SK-N-SH (cell line): ENCODE results near the gene MFSD6L. TPM values are rescaled to one million over a fixed set of nuclear protein-coding genes. Genes with fewer than 3 reads are reported as not detected.

Experiments used
- CTCF ChIA-PET: fragments of 300-600, 350-600 bp; formaldehyde crosslinking; extraction: SDS; loops from one replicate; lab custom pipeline; 2021; lab: Yijun Ruan, JAX
- POLR2A ChIA-PET: fragments of 350-600 bp; sonication (Branson Sonifier 250); formaldehyde crosslinking; extraction: SDS; loops from one replicate; lab custom pipeline; 2020; ENCODE audit warnings: antibody characterized with exemption, inconsistent platforms; lab: Yijun Ruan, JAX
- DNase-seq: peaks from one replicate; pipeline ENCODE4 v3.0.0; 2012
- H2AFZ ChIP-seq: fragments of 200-600 bp; sonication (generic); 2 replicates; pipeline ENCODE4 v1.8.1; 2016; ENCODE audit warnings: antibody characterized with exemption, mild to moderate bottlenecking, low read depth
- H3F3A ChIP-seq: fragments of 200-600 bp; sonication (generic); replicated peaks from 2 replicates; pipeline ENCODE3; 2016; ENCODE audit warnings: antibody characterized with exemption, mild to moderate bottlenecking; ENCODE audit not compliant: insufficient read depth
- H3K27ac ChIP-seq, 2 experiments: fragments of 200-500 bp in 1 of 2; fragments of 200-600 bp in 1 of 2; sonication (Bioruptor generic) in 1 of 2; sonication (generic), shearing (Covaris generic) in 1 of 2; 2 replicates each; pipeline versions ENCODE4 v1.5.1 to v1.6.1; 2014 to 2016; ENCODE audit warnings: low read depth in 2 of 2, inconsistent platforms in 1 of 2, low read length in 1 of 2, mild to moderate bottlenecking in 1 of 2, mixed read lengths in 1 of 2
- H3K27me3 ChIP-seq: fragments of 200-600 bp; sonication (generic), shearing (Covaris generic); 2 replicates; pipeline ENCODE4 v1.6.1; 2016; ENCODE audit warnings: mixed run types; ENCODE audit not compliant: insufficient read depth
- H3K36me3 ChIP-seq, 2 experiments: fragments of 200-500 bp in 1 of 2; fragments of 200-600 bp in 1 of 2; sonication (Bioruptor generic) in 1 of 2; sonication (generic) in 1 of 2; replicated peaks in 1 of 2; 2 replicates each; pipeline versions ENCODE3 to v1.5.1; 2014 to 2016; ENCODE audit warnings: low read length in 1 of 2, mild to moderate bottlenecking in 1 of 2; ENCODE audit not compliant: insufficient read depth in 2 of 2, control insufficient read depth in 1 of 2
- H3K4me1 ChIP-seq, 2 experiments: fragments of 200-500 bp in 1 of 2; fragments of 200-600 bp in 1 of 2; sonication (Bioruptor generic) in 1 of 2; sonication (generic), shearing (Covaris generic) in 1 of 2; 2 replicates each; pipeline versions ENCODE4 v1.5.1 to v1.6.1; 2014 to 2016; ENCODE audit warnings: low read depth in 1 of 2, low read length in 1 of 2, mixed run types in 1 of 2; ENCODE audit not compliant: insufficient read depth in 2 of 2, control insufficient read depth in 1 of 2
- H3K4me2 ChIP-seq: fragments of 200-600 bp; sonication (generic), shearing (Covaris generic); 2 replicates; pipeline ENCODE4 v1.6.1; 2017; ENCODE audit warnings: mixed run types
- H3K4me3 ChIP-seq, 2 experiments: fragments of 200-500 bp in 1 of 2; fragments of 200-600 bp in 1 of 2; sonication (Bioruptor generic) in 1 of 2; sonication (generic), shearing (Covaris generic) in 1 of 2; 2 replicates each; pipeline versions ENCODE4 v1.5.1 to v1.8.1; 2014 to 2016; ENCODE audit warnings: low read depth in 2 of 2, inconsistent platforms in 1 of 2, low read length in 1 of 2, mild to moderate bottlenecking in 1 of 2, mixed read lengths in 1 of 2, moderate library complexity in 1 of 2
- H3K79me2 ChIP-seq: fragments of 200-600 bp; sonication (generic); 2 replicates; pipeline ENCODE4 v1.8.1; 2017; ENCODE audit warnings: mild to moderate bottlenecking; ENCODE audit not compliant: insufficient read depth
- H3K9ac ChIP-seq: fragments of 200-600 bp; sonication (generic); 2 replicates; pipeline ENCODE4 v1.6.1; 2017; ENCODE audit warnings: mixed run types
- H3K9me2 ChIP-seq: fragments of 200-600 bp; sonication (generic); 2 replicates; pipeline ENCODE4 v1.6.1; 2017; ENCODE audit warnings: mixed run types
- H3K9me3 ChIP-seq: fragments of 200-600 bp; sonication (generic); 2 replicates; pipeline ENCODE4 v1.6.1; 2017; ENCODE audit warnings: mixed run types, mild to moderate bottlenecking, moderate library complexity
- H4K20me1 ChIP-seq: fragments of 200-600 bp; sonication (generic); 2 replicates; pipeline ENCODE4 v1.6.1; 2017; ENCODE audit warnings: mild to moderate bottlenecking, mixed run types; ENCODE audit not compliant: insufficient read depth
- EP300 ChIP-seq, 2 experiments: IDR thresholded peaks; 2 replicates each; pipeline versions ENCODE4 v1.4.0 to v1.6.1; 2012; ENCODE audit warnings: borderline replicate concordance in 1 of 2, low read depth in 1 of 2, low read length in 1 of 2
- EZH2phosphoT487 ChIP-seq: fragments of 200-600 bp; sonication (generic); IDR thresholded peaks from 2 replicates; pipeline ENCODE4 v1.6.1; 2017; ENCODE audit warnings: low read depth, mixed run types, mild to moderate bottlenecking, antibody characterized with exemption, moderate library complexity, borderline replicate concordance
- FOSL2 ChIP-seq: IDR thresholded peaks from 2 replicates; pipeline ENCODE4 v1.4.0; 2012; ENCODE audit warnings: low read depth, mild to moderate bottlenecking, moderate library complexity, borderline replicate concordance
- MXI1 ChIP-seq: IDR thresholded peaks from 2 replicates; pipeline ENCODE4 v1.6.1; 2012; ENCODE audit warnings: mild to moderate bottlenecking, low read depth, low read length, improper control_type of control experiment
- RXRA ChIP-seq: IDR thresholded peaks from 2 replicates; pipeline ENCODE4 v1.4.0; 2012; ENCODE audit warnings: low read depth, mild to moderate bottlenecking, borderline replicate concordance
- TCF12 ChIP-seq: IDR thresholded peaks from 2 replicates; pipeline ENCODE4 v1.4.0; 2012
- WGBS: methylation state at CpG from one replicate; pipeline ENCODE4 v1.1.6; 2017; ENCODE audit warnings: low lambda C conversion rate; 5-methylcytosine and 5-hydroxymethylcytosine counted together
- polyA plus RNA-seq, 3 experiments: library from polyadenylated mRNA; depleted of rRNA; stranded (reverse); fragments of >200 nt; gene quantifications; 2 replicates each; pipeline ENCODE4 v1.2.3, GENCODE V29; 2012
- TF ChIP-seq, protein P1 (sequence below): IDR thresholded peaks from 2 replicates; pipeline ENCODE4; 2012
- TF ChIP-seq, protein P2 (sequence below): IDR thresholded peaks from 2 replicates; pipeline ENCODE4 v1.6.1; 2012; ENCODE audit warnings: mild to moderate bottlenecking, low read depth, low read length, moderate library complexity
- TF ChIP-seq, protein P3 (sequence below): fragments of 150-350 bp; IDR thresholded peaks from 2 replicates; pipeline ENCODE4 v1.6.1; 2017; ENCODE audit warnings: antibody characterized with exemption, low read length, low read depth, borderline replicate concordance

MFSD6L gene
- polyA plus RNA-seq, 1 of the 3 experiments (the other 2 are of a cell fraction) = not detected

- H3K27me3 ChIP-seq = peaks cover 35% of the 10 kb centered on the region
Measured at GRCh38 chr17:8792646-8793045, 6.5 kb downstream of the MFSD6L start.

DNA sequence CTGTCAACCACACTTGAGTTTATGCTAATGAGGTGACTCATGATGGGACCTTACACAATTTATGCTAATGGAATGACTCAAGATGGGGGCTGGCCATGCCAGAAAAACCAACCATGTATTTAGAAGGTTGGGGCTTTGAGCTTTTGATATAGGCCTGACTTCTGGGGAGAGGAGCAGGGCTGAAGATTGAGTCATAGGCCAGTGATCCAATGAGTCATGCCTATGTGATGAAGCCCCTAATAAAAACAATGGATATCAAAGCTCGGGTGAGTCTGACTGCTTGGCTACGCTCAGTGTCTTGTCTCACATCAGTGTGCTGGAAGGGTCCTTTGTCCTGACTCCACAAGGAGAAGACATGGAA lies 7.3 kb downstream of the MFSD6L start:
- WGBS = 25% methylated on average over 2 of the region's 2 CpGs
- H3K27me3 ChIP-seq = peaks cover 27% of the 10 kb centered on the region; the same call in 1 of the 2 replicates
- no peak overlapping the region for H3K4me3 ChIP-seq
- CTCF ChIA-PET = no interaction called here
- no peak overlapping the region for H3K9ac ChIP-seq
- no peak overlapping the region for H3K4me2 ChIP-seq
- no peaks in the 10 kb centered on the region for H3K79me2 ChIP-seq
- no peaks in the 10 kb centered on the region for H3K9me2 ChIP-seq
- H2AFZ ChIP-seq = no peak overlapping the region
- TF ChIP-seq FOSL2 = peak; percentile 26; the same call in 1 of the 2 replicates
- TF ChIP-seq, protein P1, sequence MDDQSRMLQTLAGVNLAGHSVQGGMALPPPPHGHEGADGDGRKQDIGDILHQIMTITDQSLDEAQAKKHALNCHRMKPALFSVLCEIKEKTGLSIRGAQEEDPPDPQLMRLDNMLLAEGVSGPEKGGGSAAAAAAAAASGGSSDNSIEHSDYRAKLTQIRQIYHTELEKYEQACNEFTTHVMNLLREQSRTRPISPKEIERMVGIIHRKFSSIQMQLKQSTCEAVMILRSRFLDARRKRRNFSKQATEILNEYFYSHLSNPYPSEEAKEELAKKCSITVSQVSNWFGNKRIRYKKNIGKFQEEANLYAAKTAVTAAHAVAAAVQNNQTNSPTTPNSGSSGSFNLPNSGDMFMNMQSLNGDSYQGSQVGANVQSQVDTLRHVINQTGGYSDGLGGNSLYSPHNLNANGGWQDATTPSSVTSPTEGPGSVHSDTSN = no peak
- TF ChIP-seq, all 33 proteins: peak for 1
- no peaks in the 10 kb centered on the region for H4K20me1 ChIP-seq
- no peaks in the 10 kb centered on the region for H3F3A ChIP-seq
- no peak for DNase-seq
- no peaks in the 10 kb centered on the region for H3K9me3 ChIP-seq
- H3K27ac ChIP-seq = peak overlapping the region in 1 of 2 experiments; percentile 44; a peak in 1 of 4 replicates
- no peaks in the 10 kb centered on the region for H3K36me3 ChIP-seq
- no peaks in the 10 kb centered on the region for H3K4me1 ChIP-seq
- POLR2A ChIA-PET = no interaction called here

More at GRCh38 chr17:8792646-8793045, 6.5 kb downstream of the MFSD6L start:
- no peak overlapping the region for H2AFZ ChIP-seq
- CTCF ChIA-PET = no interaction called here
- 53% methylated on average over 6 of the region's 6 CpGs for WGBS
- no peaks in the 10 kb centered on the region for H3K4me1 ChIP-seq
- H3K4me2 ChIP-seq = no peak overlapping the region
- no peak for TF ChIP-seq TCF12
- no peak for TF ChIP-seq EZH2phosphoT487
- TF ChIP-seq, protein P2, sequence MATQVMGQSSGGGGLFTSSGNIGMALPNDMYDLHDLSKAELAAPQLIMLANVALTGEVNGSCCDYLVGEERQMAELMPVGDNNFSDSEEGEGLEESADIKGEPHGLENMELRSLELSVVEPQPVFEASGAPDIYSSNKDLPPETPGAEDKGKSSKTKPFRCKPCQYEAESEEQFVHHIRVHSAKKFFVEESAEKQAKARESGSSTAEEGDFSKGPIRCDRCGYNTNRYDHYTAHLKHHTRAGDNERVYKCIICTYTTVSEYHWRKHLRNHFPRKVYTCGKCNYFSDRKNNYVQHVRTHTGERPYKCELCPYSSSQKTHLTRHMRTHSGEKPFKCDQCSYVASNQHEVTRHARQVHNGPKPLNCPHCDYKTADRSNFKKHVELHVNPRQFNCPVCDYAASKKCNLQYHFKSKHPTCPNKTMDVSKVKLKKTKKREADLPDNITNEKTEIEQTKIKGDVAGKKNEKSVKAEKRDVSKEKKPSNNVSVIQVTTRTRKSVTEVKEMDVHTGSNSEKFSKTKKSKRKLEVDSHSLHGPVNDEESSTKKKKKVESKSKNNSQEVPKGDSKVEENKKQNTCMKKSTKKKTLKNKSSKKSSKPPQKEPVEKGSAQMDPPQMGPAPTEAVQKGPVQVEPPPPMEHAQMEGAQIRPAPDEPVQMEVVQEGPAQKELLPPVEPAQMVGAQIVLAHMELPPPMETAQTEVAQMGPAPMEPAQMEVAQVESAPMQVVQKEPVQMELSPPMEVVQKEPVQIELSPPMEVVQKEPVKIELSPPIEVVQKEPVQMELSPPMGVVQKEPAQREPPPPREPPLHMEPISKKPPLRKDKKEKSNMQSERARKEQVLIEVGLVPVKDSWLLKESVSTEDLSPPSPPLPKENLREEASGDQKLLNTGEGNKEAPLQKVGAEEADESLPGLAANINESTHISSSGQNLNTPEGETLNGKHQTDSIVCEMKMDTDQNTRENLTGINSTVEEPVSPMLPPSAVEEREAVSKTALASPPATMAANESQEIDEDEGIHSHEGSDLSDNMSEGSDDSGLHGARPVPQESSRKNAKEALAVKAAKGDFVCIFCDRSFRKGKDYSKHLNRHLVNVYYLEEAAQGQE = no peak
- no peak for TF ChIP-seq RXRA
- TF ChIP-seq MXI1 = no peak
- TF ChIP-seq, protein P3, sequence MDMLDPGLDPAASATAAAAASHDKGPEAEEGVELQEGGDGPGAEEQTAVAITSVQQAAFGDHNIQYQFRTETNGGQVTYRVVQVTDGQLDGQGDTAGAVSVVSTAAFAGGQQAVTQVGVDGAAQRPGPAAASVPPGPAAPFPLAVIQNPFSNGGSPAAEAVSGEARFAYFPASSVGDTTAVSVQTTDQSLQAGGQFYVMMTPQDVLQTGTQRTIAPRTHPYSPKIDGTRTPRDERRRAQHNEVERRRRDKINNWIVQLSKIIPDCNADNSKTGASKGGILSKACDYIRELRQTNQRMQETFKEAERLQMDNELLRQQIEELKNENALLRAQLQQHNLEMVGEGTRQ = no peak
- TF ChIP-seq EP300 (IDR thresholded peaks at IDR 0.05; ENCODE audit: borderline replicate concordance in 1 of 2, low read depth in 1 of 2, low read length in 1 of 2) = no peak
- H3K9ac ChIP-seq = no peak overlapping the region
- no peaks in the 10 kb centered on the region for H3K79me2 ChIP-seq
- H3K9me3 ChIP-seq = no peaks in the 10 kb centered on the region
- POLR2A ChIA-PET = no interaction called here
- no peaks in the 10 kb centered on the region for H3F3A ChIP-seq
- H3K36me3 ChIP-seq = no peaks in the 10 kb centered on the region
- DNase-seq = no peak
- H4K20me1 ChIP-seq = no peaks in the 10 kb centered on the region
- H3K9me2 ChIP-seq = no peaks in the 10 kb centered on the region
- H3K27ac ChIP-seq = no peak overlapping the region
- H3K4me3 ChIP-seq = no peak overlapping the region
